ENCODE data around the gene GPR87. TPM values are rescaled to one million over a fixed set of nuclear protein-coding genes. Genes with fewer than 3 reads are reported as not detected.

The GPR87 gene
- total and polyA plus RNA-seq, 9 of the 15 experiments (the other 6 are each of a cell fraction or from before 2014, with no cell fraction given): not detected

DNA sequence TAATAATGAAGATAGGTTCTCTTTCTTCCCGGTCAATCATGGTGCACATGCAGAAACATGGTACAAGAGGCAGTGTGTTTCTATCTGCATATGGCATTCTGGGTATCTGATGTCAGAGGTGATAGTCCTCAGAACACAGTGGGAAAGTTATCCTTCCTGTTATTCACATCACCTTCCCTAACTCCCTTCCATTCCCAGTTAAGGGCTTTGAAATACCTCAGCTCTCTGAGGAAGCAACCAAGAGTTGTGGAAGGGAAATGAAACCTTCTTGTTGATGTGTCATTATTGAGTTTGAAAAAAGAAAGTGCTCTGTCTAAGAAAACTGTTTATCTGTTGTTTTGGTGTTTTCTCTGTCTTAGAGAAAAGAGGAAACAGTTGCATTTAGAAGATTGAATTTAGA, 34.6 kb upstream of the GPR87 start (continued):
- TF ChIP-seq RUNX1 (IDR thresholded peaks at IDR 0.05; ENCODE audit: low read depth): no peak
- no peak for TF ChIP-seq ELF4 (CRISPR knock-in tag; IDR thresholded peaks at IDR 0.05)
- TF ChIP-seq, protein P1, sequence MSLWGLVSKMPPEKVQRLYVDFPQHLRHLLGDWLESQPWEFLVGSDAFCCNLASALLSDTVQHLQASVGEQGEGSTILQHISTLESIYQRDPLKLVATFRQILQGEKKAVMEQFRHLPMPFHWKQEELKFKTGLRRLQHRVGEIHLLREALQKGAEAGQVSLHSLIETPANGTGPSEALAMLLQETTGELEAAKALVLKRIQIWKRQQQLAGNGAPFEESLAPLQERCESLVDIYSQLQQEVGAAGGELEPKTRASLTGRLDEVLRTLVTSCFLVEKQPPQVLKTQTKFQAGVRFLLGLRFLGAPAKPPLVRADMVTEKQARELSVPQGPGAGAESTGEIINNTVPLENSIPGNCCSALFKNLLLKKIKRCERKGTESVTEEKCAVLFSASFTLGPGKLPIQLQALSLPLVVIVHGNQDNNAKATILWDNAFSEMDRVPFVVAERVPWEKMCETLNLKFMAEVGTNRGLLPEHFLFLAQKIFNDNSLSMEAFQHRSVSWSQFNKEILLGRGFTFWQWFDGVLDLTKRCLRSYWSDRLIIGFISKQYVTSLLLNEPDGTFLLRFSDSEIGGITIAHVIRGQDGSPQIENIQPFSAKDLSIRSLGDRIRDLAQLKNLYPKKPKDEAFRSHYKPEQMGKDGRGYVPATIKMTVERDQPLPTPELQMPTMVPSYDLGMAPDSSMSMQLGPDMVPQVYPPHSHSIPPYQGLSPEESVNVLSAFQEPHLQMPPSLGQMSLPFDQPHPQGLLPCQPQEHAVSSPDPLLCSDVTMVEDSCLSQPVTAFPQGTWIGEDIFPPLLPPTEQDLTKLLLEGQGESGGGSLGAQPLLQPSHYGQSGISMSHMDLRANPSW (CRISPR knock-in tag; IDR thresholded peaks at IDR 0.05): no peak
- TF ChIP-seq, protein P2, sequence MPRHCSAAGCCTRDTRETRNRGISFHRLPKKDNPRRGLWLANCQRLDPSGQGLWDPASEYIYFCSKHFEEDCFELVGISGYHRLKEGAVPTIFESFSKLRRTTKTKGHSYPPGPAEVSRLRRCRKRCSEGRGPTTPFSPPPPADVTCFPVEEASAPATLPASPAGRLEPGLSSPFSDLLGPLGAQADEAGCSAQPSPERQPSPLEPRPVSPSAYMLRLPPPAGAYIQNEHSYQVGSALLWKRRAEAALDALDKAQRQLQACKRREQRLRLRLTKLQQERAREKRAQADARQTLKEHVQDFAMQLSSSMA (CRISPR knock-in tag; IDR thresholded peaks at IDR 0.05): no peak
- TF ChIP-seq RAD21 (CRISPR knock-in tag; conservative IDR thresholded peaks at IDR 0.05 in 1 of 2, IDR thresholded peaks at IDR 0.05 in 1 of 2): no peak
- TF ChIP-seq, protein P3, sequence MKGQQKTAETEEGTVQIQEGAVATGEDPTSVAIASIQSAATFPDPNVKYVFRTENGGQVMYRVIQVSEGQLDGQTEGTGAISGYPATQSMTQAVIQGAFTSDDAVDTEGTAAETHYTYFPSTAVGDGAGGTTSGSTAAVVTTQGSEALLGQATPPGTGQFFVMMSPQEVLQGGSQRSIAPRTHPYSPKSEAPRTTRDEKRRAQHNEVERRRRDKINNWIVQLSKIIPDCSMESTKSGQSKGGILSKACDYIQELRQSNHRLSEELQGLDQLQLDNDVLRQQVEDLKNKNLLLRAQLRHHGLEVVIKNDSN (CRISPR knock-in tag; IDR thresholded peaks at IDR 0.05): no peak
- no peak for TF ChIP-seq GTF2A2 (tag; IDR thresholded peaks at IDR 0.05)
- TF ChIP-seq NUFIP1 (IDR thresholded peaks at IDR 0.05; ENCODE audit: partially characterized antibody): no peak
- no peak for TF ChIP-seq ZNF76 (CRISPR knock-in tag; IDR thresholded peaks at IDR 0.05; ENCODE audit: borderline replicate concordance)
- no peak for TF ChIP-seq ZNF551 (CRISPR knock-in tag; IDR thresholded peaks at IDR 0.05)
- no peak for TF ChIP-seq SMARCB1 (IDR thresholded peaks at IDR 0.05; ENCODE audit: insufficient read length, low read depth)
- TF ChIP-seq CAMTA2 (CRISPR knock-in tag; conservative IDR thresholded peaks at IDR 0.05): no peak
- TF ChIP-seq, protein P4, sequence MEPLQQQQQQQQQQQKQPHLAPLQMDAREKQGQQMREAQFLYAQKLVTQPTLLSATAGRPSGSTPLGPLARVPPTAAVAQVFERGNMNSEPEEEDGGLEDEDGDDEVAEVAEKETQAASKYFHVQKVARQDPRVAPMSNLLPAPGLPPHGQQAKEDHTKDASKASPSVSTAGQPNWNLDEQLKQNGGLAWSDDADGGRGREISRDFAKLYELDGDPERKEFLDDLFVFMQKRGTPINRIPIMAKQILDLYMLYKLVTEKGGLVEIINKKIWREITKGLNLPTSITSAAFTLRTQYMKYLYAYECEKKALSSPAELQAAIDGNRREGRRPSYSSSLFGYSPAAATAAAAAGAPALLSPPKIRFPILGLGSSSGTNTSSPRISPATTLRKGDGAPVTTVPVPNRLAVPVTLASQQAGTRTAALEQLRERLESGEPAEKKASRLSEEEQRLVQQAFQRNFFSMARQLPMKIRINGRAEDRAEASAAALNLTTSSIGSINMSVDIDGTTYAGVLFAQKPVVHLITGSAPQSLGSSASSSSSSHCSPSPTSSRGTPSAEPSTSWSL (CRISPR knock-in tag; IDR thresholded peaks at IDR 0.05; ENCODE audit: borderline replicate concordance): no peak

Data from K562 (cell line).